Fibroblast of lung (primary cell): ENCODE results near the gene SDK2. TPM values are rescaled to one million over a fixed set of nuclear protein-coding genes. Genes with fewer than 3 reads are reported as not detected.

Source experiments
- DNase-seq, 2 donors: peaks; one replicate each; pipeline versions ENCODE4 v3.0.0 to v3.0.0-alpha.2; 2010; ENCODE audit warnings: low read depth in 2 of 2
- H2AFZ ChIP-seq: 2 replicates; pipeline ENCODE4 v1.5.1; 2012; ENCODE audit warnings: low read length, control low read depth, inconsistent platforms
- H3K27ac ChIP-seq: 2 replicates; pipeline ENCODE4 v1.5.1; 2011; ENCODE audit warnings: low read length, control low read depth; ENCODE audit not compliant: insufficient read depth
- H3K27me3 ChIP-seq: 2 replicates; pipeline ENCODE4 v1.5.1; 2011; ENCODE audit warnings: mild to moderate bottlenecking, low read length; ENCODE audit not compliant: control insufficient read depth, insufficient read depth
- H3K36me3 ChIP-seq: 2 replicates; pipeline ENCODE4 v1.5.1; 2011; ENCODE audit warnings: low read length; ENCODE audit not compliant: control insufficient read depth, insufficient read depth
- H3K4me1 ChIP-seq: 2 replicates; pipeline ENCODE4 v1.5.1; 2011; ENCODE audit warnings: low read length; ENCODE audit not compliant: control insufficient read depth, insufficient read depth; ENCODE audit errors: extremely low read depth
- H3K4me2 ChIP-seq: 2 replicates; pipeline ENCODE4 v1.5.1; 2011; ENCODE audit warnings: low read length, control low read depth; ENCODE audit not compliant: insufficient read depth; ENCODE audit errors: extremely low read depth
- H3K4me3 ChIP-seq, 4 experiments: fragments of 200-600 bp in 1 of 4; sonication (generic) in 1 of 4; replicated peaks in 1 of 4; 2 replicates each; pipeline ENCODE4 v1.5.1; 2011 to 2016; ENCODE audit warnings: low read length in 4 of 4, low read depth in 3 of 4, mild to moderate bottlenecking in 3 of 4, control low read depth in 2 of 4, inconsistent platforms in 1 of 4, mixed read lengths in 1 of 4; ENCODE audit not compliant: insufficient read depth in 1 of 4; ENCODE audit errors: control extremely low read depth in 1 of 4
- H3K79me2 ChIP-seq: 2 replicates; pipeline ENCODE4 v1.5.1; 2012; ENCODE audit warnings: mild to moderate bottlenecking, low read length, inconsistent platforms; ENCODE audit not compliant: control insufficient read depth, insufficient read depth
- H3K9ac ChIP-seq: 2 replicates; pipeline ENCODE4 v1.5.1; 2011; ENCODE audit warnings: mild to moderate bottlenecking, low read length, control low read depth; ENCODE audit not compliant: insufficient read depth
- H3K9me3 ChIP-seq: 2 replicates; pipeline ENCODE4 v1.5.1; 2012; ENCODE audit warnings: low read depth, low read length; ENCODE audit not compliant: control insufficient read depth, insufficient read depth
- H4K20me1 ChIP-seq: 2 replicates; pipeline ENCODE4 v1.5.1; 2011; ENCODE audit warnings: low read length; ENCODE audit not compliant: control insufficient read depth, insufficient read depth; ENCODE audit errors: extremely low read depth
- EZH2 ChIP-seq: IDR thresholded peaks from 2 replicates; pipeline ENCODE4 v1.5.1; 2012; ENCODE audit warnings: low read length, control low read depth, mild to moderate bottlenecking; ENCODE audit errors: missing control alignments
- polyA plus RNA-seq, 2 donors: library from polyadenylated mRNA; depleted of rRNA in 1 of 2; stranded (reverse) in 1 of 2; unstranded in 1 of 2; fragments of >200 nt; gene quantifications; 2 replicates each; pipeline ENCODE4 v1.2.1, GENCODE V29; 2011 to 2012; ENCODE audit warnings: missing spikeins in 1 of 2
- total RNA-seq: library from RNA; depleted of rRNA; stranded (reverse); fragments of >200 nt; gene quantifications from 2 replicates; pipeline ENCODE4 v1.2.1, GENCODE V29; 2014
- TF ChIP-seq, protein P1 (sequence below), 2 donors: IDR thresholded peaks in 1 of 2; conservative IDR thresholded peaks in 1 of 2; 1 replicate in 1 of 2; 2 replicates in 1 of 2; pipeline ENCODE4 v1.5.1; 2011 to 2012; ENCODE audit warnings: low read length in 2 of 2, control low read depth in 1 of 2, inconsistent platforms in 1 of 2, low read depth in 1 of 2, mild to moderate bottlenecking in 1 of 2

The SDK2 gene
- total and polyA plus RNA-seq, 2 donors (not counting 1 experiment from before 2014, with no cell fraction given): under 0.01 to 0.01 TPM

DNA sequence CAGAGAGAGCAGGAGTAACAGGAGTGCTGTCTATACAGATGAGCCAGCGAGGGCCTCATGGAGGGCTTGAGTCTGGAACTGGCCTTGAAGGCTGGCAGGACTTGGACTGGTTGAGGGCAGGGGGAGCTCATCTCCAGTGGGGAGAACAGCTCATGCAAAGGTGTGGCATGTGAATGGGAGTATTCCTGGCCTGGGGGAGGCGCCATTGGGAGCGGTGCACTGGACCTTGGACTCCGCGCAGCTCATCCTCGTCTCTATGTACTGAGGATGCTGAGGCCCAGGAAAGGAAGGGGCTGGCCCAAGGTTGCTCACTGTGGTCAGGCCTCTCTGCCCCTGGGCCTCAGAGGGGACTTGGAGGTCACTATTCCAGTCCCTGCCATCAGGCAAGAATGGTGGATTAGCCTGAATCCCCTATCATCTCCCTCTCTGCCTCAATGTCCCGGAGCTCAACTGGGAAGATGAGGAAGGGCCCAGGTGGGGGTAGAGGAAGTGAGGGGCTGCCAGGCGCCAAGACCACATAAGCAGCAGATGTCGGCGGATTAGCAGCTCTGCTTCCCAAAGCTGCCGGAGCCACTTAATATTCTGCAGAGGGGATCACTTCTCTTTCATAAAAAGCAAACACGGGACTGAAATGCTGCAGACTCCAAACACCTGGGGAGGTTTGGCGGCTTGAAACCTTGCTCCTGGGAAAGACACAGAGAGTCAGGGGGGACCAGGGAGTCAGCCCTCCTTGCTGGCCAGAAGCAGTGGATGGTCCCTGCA lies 88.9 kb downstream of the SDK2 start:
- Histone ChIP-seq H3K4me1 (no peaks in the 10 kb centered on the region), H2AFZ (no peak overlapping the region), H3K9ac (no peak overlapping the region), H3K4me2 (no peak overlapping the region), H3K9me3 (no peaks in the 10 kb centered on the region), H3K27me3 (no peaks in the 10 kb centered on the region), H4K20me1 (no peaks in the 10 kb centered on the region), H3K36me3 (no peaks in the 10 kb centered on the region), H3K27ac (no peak overlapping the region), H3K79me2 (no peaks in the 10 kb centered on the region), H3K4me3 (no peak overlapping the region)
- no peak for DNase-seq
- TF ChIP-seq EZH2: no peak
- TF ChIP-seq, protein P1, sequence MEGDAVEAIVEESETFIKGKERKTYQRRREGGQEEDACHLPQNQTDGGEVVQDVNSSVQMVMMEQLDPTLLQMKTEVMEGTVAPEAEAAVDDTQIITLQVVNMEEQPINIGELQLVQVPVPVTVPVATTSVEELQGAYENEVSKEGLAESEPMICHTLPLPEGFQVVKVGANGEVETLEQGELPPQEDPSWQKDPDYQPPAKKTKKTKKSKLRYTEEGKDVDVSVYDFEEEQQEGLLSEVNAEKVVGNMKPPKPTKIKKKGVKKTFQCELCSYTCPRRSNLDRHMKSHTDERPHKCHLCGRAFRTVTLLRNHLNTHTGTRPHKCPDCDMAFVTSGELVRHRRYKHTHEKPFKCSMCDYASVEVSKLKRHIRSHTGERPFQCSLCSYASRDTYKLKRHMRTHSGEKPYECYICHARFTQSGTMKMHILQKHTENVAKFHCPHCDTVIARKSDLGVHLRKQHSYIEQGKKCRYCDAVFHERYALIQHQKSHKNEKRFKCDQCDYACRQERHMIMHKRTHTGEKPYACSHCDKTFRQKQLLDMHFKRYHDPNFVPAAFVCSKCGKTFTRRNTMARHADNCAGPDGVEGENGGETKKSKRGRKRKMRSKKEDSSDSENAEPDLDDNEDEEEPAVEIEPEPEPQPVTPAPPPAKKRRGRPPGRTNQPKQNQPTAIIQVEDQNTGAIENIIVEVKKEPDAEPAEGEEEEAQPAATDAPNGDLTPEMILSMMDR (conservative IDR thresholded peaks at IDR 0.05 in 1 of 2, IDR thresholded peaks at IDR 0.05 in 1 of 2; ENCODE audit: low read depth in 1 of 2, low read length in 2 of 2): no peak

DNA sequence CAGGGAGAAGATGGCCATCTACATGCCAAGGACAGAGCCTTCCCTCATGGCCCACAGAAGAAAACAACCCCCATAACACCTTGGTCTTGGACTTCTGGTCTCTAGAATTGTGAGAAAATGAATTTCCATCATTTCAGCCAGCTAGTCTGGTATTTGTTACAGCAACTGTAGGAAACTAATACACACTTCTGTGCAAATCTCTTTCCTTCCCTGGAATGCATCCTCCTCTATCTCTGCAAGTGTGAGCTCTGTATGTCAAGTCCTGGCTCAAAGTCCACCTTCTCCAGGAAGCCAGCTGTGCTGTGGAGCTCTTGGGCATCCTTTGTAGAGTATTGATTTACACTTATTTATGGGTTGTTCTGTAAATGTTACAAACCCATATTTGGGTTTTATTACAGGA lies 89.7 kb downstream of the SDK2 start:
- H3K9ac ChIP-seq: no peak overlapping the region
- no peaks in the 10 kb centered on the region for H3K79me2 ChIP-seq
- H4K20me1 ChIP-seq: no peaks in the 10 kb centered on the region

DNA sequence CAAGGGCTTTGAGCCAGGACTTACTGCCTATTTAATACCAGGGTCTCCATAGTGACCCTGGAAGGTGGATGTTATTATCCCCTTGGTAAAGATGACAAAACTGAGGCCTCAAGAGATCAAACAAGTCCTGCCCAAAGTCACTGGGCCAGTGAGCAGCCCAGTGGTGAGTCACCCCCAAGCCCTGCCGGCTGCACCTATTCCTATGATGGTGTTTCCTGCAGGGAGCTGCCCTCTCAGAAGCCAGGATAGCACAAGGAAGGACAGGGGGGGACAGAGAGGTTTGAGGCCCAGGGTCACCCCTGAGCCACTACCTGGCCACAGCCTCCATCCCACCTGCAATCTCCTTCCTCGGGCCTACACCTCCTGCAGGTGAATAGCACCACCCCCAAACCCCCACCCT lies 90.9 kb downstream of the SDK2 start:
- H3K4me3 ChIP-seq: no peak overlapping the region
- DNase-seq: no peak
- no peak overlapping the region for H3K27ac ChIP-seq
- no peaks in the 10 kb centered on the region for H3K4me1 ChIP-seq
- H4K20me1 ChIP-seq: no peaks in the 10 kb centered on the region
- no peaks in the 10 kb centered on the region for H3K79me2 ChIP-seq
- no peaks in the 10 kb centered on the region for H3K27me3 ChIP-seq
- no peak overlapping the region for H3K4me2 ChIP-seq
- TF ChIP-seq EZH2: no peak
- TF ChIP-seq, protein P1 (conservative IDR thresholded peaks at IDR 0.05 in 1 of 2, IDR thresholded peaks at IDR 0.05 in 1 of 2; ENCODE audit: low read depth in 1 of 2, low read length in 2 of 2): no peak
- no peak overlapping the region for H3K9ac ChIP-seq
- H3K36me3 ChIP-seq: no peaks in the 10 kb centered on the region
- no peaks in the 10 kb centered on the region for H3K9me3 ChIP-seq
- no peak overlapping the region for H2AFZ ChIP-seq

More for the DNA sequence above, 89.7 kb downstream of the SDK2 start:
- Histone ChIP-seq H3K9me3 (no peaks in the 10 kb centered on the region), H3K27ac (no peak overlapping the region), H3K4me2 (no peak overlapping the region), H2AFZ (no peak overlapping the region), H3K4me1 (no peaks in the 10 kb centered on the region), H3K36me3 (no peaks in the 10 kb centered on the region), H3K4me3 (no peak overlapping the region), H3K27me3 (no peaks in the 10 kb centered on the region)
- DNase-seq: no peak
- no peak for TF ChIP-seq EZH2
- TF ChIP-seq, protein P1 (conservative IDR thresholded peaks at IDR 0.05 in 1 of 2, IDR thresholded peaks at IDR 0.05 in 1 of 2; ENCODE audit: low read depth in 1 of 2, low read length in 2 of 2): no peak
